ENCODE results near the gene COL24A1. TPM values are rescaled to one million over a fixed set of nuclear protein-coding genes. Genes with fewer than 3 reads are reported as not detected.

The COL24A1 gene
- total and polyA plus RNA-seq, 2 of the 8 experiments (the other 6 are each of a cell fraction or from before 2014, with no cell fraction given) = 0.23 to 1.1 TPM

DNA sequence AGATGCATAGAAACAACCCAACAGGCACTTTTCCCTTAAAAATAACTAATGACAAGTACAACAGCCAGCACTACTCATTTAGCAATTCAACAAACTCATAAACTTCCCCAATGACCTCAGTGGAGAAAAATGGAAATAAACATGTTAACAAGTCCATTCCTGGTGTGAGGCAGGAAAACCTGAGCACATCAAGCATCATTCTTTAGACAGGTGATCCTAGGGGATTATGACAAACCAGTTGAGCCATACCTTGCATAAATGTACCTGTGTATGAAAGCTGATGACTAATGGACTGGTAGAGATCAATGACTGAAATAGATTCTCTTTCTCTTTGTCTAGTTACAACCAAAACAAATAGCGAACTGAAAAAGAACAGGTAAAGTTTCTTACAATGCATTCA lies 7.0 kb downstream of the COL24A1 start:
- H3K4ac ChIP-seq (replicated peaks; ENCODE audit: insufficient read length, low read depth, low read length) = no peak overlapping the region
- H2BK5ac ChIP-seq (ENCODE audit: low read depth, low read length) = no peak overlapping the region
- no peaks in the 10 kb centered on the region for H3K79me2 ChIP-seq (ENCODE audit: control insufficient read depth in 1 of 2, insufficient read depth in 2 of 2, low read length in 2 of 2)
- peaks cover 4 to 10% (median 8%) of the 10 kb centered on the region in 4 experiments for H3K27me3 ChIP-seq (replicated peaks in 1 of 4; ENCODE audit: control insufficient read depth in 3 of 4, extremely low read depth in 1 of 4, insufficient read depth in 3 of 4, low read length in 3 of 4)
- no peak overlapping the region for H3K9ac ChIP-seq (replicated peaks in 1 of 4; ENCODE audit: extremely low read depth in 1 of 4, low read depth in 3 of 4, low read length in 3 of 4)
- no peak overlapping the region for H3K4me2 ChIP-seq (ENCODE audit: insufficient read depth in 1 of 2, low read depth in 2 of 2, low read length in 2 of 2)
- ChIA-PET CTCF (ENCODE audit: partially characterized antibody) (no interaction called here), POLR2A (ENCODE audit: partially characterized antibody) (no interaction called here)
- H2AFZ ChIP-seq (ENCODE audit: low read length) = no peak overlapping the region
- no peak overlapping the region for H3K18ac ChIP-seq (ENCODE audit: extremely low read depth, low read length)
- no peak overlapping the region for H3K27ac ChIP-seq (ENCODE audit: low read depth, low read length)
- H3K36me3 ChIP-seq (ENCODE audit: control insufficient read depth in 2 of 4, insufficient read depth in 4 of 4, low read length in 3 of 4) = no peaks in the 10 kb centered on the region
- no peak overlapping the region for H4K91ac ChIP-seq (replicated peaks; ENCODE audit: insufficient read length, low read length)
- no peak overlapping the region for H3K14ac ChIP-seq (ENCODE audit: insufficient read length)
- no peak overlapping the region for H3K56ac ChIP-seq (replicated peaks; ENCODE audit: insufficient read length, low read depth, low read length)
- H3K23me2 ChIP-seq (ENCODE audit: low read depth, low read length) = no peaks in the 10 kb centered on the region
- H4K8ac ChIP-seq (ENCODE audit: extremely low read depth, insufficient read depth, low read length) = no peak overlapping the region
- no peaks in the 10 kb centered on the region for H3K79me1 ChIP-seq (ENCODE audit: low read depth, low read length)
- 32% methylated on average over 1 of the region's 1 CpG; no CpG with 5 or more reads in 1 of the 2 experiments for WGBS, 2 experiments (ENCODE audit: extremely low coverage in 1 of 2, insufficient coverage in 1 of 2, insufficient read length in 1 of 2, insufficient replicate concordance in 2 of 2, low coverage in 1 of 2, low lambda C conversion rate in 2 of 2, missing lambda C conversion rate in 1 of 2)
- no peak overlapping the region for H2AK5ac ChIP-seq (ENCODE audit: low read depth, low read length)
- H2BK15ac ChIP-seq (ENCODE audit: low read length) = no peak overlapping the region
- DNase-seq (ENCODE audit: low read depth in 1 of 2, low spot score in 2 of 2) (no peak), FAIRE-seq (no peak)
- no peak overlapping the region for H2BK12ac ChIP-seq (ENCODE audit: low read depth, low read length)
- no peak overlapping the region for H2BK120ac ChIP-seq (replicated peaks; ENCODE audit: low read depth, low read length)
- H3K23ac ChIP-seq (ENCODE audit: insufficient read length) = no peak overlapping the region
- no peaks in the 10 kb centered on the region for H4K20me1 ChIP-seq (replicated peaks in 1 of 2; ENCODE audit: control insufficient read depth in 1 of 2, insufficient read depth in 2 of 2, low read length in 2 of 2)
- 0 out of 7 replicates have a peak, but pooled peaks cover 0 to 2% (median 0%) of the 10 kb centered on the region in 4 experiments for H3K4me1 ChIP-seq (replicated peaks in 1 of 4; ENCODE audit: control insufficient read depth in 3 of 4, insufficient read depth in 4 of 4, low read length in 3 of 4)
- H4K5ac ChIP-seq (ENCODE audit: insufficient read length, low read depth, low read length) = no peak overlapping the region
- H2BK20ac ChIP-seq (ENCODE audit: low read length) = no peak overlapping the region
- no peaks in the 10 kb centered on the region for H3K9me3 ChIP-seq (ENCODE audit: insufficient read depth in 2 of 2, low read depth in 1 of 2, low read length in 1 of 2)
- H3K4me3 ChIP-seq (ENCODE audit: extremely low read depth in 1 of 4, insufficient read depth in 2 of 4, low read depth in 3 of 4, low read length in 4 of 4) = no peak overlapping the region
- TF ChIP-seq BRCA1 (IDR thresholded peaks at IDR 0.05; ENCODE audit: low read depth, low read length) (no peak), YY1 (IDR thresholded peaks at IDR 0.05; ENCODE audit: low read depth, low read length) (no peak)

Measured in H1 (cell line).